GM20000 (cell line): ENCODE data around the gene KSR2.

Experiments
- DNase-seq: peaks from one replicate; pipeline ENCODE4 v3.0.0; 2012; ENCODE audit warnings: low spot score
- CTCF ChIP-seq: IDR thresholded peaks from 2 replicates; pipeline ENCODE4 v1.5.1; 2012; ENCODE audit warnings: mild to moderate bottlenecking, control low read depth; ENCODE audit errors: extremely low read depth, missing control alignments

Gene KSR2

GRCh38 chr12:117502633-117503032, 466.2 kb downstream of the KSR2 start:
- TF ChIP-seq CTCF = no peak
- no peak for DNase-seq

GRCh38 chr12:117502233-117502632, 466.6 kb downstream of the KSR2 start:
- no peak for DNase-seq
- TF ChIP-seq CTCF = no peak

GRCh38 chr12:117501076-117501869, 467.5 kb downstream of the KSR2 start:
- DNase-seq = no peak
- no peak for TF ChIP-seq CTCF

DNA sequence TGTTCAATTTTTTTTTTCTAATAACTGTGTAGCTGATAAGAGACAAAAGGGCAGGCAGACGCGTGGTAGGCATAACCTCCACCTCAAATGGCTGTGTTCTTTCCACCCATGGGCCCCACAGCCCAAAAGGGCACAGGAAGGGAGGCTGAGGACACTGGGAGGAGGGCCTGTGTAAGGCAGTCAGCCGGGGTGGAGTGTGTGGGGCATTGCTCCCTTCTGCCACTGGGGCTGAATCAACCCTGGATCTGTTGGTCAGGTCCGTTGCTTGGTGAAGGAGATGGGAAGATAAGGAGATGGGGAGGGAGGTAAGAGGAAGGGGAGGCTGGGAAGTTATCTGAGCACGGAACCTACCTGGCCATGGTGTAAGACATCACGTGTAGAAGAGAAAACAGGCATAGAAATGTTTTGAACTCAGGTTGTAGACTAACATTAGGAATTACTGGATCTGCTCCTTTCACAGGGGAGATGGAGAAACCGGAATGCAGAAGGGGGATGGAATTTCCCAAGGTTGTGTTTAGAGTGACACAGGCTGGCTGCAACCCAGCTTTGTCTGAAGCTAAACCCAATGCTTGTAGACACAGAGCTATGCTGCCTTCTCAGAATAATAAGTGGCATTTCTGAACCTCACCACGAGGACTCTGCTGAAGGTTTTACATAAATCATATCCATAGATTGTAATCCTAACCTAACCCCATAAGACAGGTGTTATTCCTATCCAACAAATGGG, 468.9 kb downstream of the KSR2 start:
- no peak for DNase-seq
- TF ChIP-seq CTCF = no peak

- TF ChIP-seq CTCF = no peak
- DNase-seq = no peak
These were observed 469.9 kb downstream of the KSR2 start for GRCh38 chr12:117498880-117499279.

DNA sequence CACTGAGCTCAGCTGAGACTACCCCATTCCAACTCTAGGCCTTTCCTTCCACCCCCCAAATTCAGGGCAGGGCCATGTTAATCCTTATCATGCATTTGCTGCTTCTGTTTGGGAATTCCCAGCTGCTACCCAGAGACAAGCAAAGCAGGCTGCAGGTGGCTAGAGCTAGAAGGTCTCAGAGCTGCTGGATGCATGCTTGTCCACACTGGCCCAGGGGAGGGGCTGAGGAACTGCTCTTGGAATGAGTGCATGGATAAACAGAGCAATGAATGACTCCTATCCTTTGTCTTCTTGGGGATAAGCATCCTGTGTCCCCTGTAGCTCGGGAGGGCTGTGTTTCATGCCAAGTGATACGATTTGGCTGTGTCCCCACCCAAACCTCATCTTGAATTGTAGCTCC, 470.5 kb downstream of the KSR2 start:
- no peak for DNase-seq
- no peak for TF ChIP-seq CTCF

DNA sequence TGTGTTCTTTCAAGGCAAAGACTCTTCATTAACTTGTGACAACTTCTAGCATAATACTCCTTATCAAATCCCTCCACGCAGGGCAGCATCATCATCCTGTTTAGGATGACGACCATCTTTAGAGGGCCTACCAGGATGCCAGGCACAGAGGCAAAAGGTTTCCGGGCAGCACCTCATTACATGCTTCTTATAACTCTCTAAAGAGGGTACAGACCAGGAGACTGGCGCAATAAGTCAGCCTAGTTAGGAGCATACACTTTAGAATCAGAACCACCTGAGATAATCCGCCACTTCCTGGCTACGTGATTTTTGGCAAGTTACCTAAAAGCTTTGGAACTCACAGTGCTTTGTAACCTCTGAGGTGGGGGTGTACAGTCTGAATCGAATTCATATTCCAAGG, 471.4 kb downstream of the KSR2 start:
- no peak for DNase-seq
- TF ChIP-seq CTCF = no peak
